ENCODE measurements around the gene RPL7L1. TPM values are rescaled to one million over a fixed set of nuclear protein-coding genes. Genes with fewer than 3 reads are reported as not detected.

The RPL7L1 gene
- total and polyA plus RNA-seq, 2 of the 4 experiments (the other 2 are of a cell fraction): 43.0 to 112 TPM

DNA sequence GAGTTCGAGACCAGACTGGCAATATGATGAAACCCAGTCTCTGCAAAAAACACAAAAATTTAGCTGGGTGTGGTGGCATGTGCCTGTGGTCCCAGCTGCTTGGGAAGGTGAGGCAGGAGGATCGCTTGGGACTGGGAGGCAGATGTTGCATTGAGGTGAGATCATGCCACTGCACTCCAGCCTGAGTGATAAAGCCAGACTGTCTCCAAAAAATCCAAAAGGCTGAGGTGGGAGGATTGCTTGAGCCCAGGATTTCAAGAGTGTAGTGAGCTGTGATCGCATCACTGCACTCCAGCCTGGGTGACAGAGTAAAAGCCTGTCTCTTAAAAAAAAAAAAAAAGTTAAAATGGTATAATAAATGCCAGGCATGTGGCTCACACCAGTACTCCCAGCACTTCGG lies 35.1 kb downstream of the RPL7L1 start:
- in situ Hi-C loops (cut with MboI; ENCODE audit: low sequenced_read_pairs): no loop called here
- H2AK9ac ChIP-seq (replicated peaks; ENCODE audit: low read depth, low read length, poor library complexity): no peak overlapping the region
- no TSS peak for BruUV-seq (replicated peaks)
- H2BK15ac ChIP-seq (ENCODE audit: low read depth, low read length): no peak overlapping the region
- H3K23ac ChIP-seq (ENCODE audit: low read depth, low read length): no peak overlapping the region
- TF ChIP-seq RFX5 (IDR thresholded peaks at IDR 0.05; ENCODE audit: low read depth, low read length) (no peak), CTCF (conservative IDR thresholded peaks at IDR 0.05; ENCODE audit: low read depth, low read length) (no peak), CHD1 (IDR thresholded peaks at IDR 0.05; ENCODE audit: low read depth, low read length) (no peak), RAD21 (IDR thresholded peaks at IDR 0.05; ENCODE audit: low read length) (no peak), MXI1 (IDR thresholded peaks at IDR 0.05; ENCODE audit: borderline replicate concordance, low read depth, low read length) (no peak), SMC3 (IDR thresholded peaks at IDR 0.05; ENCODE audit: low read depth, low read length) (no peak), POLR2A (IDR thresholded peaks at IDR 0.05; ENCODE audit: low read depth, low read length) (no peak), NFE2L2 (IDR thresholded peaks at IDR 0.05; ENCODE audit: low read depth, low read length) (no peak), MAZ (IDR thresholded peaks at IDR 0.05; ENCODE audit: borderline replicate concordance, low read depth, low read length) (no peak), FOS (IDR thresholded peaks at IDR 0.05; ENCODE audit: low read depth, low read length) (no peak), RCOR1 (IDR thresholded peaks at IDR 0.05; ENCODE audit: insufficient replicate concordance, low read length) (no peak)
- TF ChIP-seq, protein P1, sequence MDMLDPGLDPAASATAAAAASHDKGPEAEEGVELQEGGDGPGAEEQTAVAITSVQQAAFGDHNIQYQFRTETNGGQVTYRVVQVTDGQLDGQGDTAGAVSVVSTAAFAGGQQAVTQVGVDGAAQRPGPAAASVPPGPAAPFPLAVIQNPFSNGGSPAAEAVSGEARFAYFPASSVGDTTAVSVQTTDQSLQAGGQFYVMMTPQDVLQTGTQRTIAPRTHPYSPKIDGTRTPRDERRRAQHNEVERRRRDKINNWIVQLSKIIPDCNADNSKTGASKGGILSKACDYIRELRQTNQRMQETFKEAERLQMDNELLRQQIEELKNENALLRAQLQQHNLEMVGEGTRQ (IDR thresholded peaks at IDR 0.05; ENCODE audit: low read depth, low read length): no peak
- H2BK5ac ChIP-seq (ENCODE audit: low read depth, low read length, poor library complexity, severe bottlenecking): no peak overlapping the region
- H2AFZ ChIP-seq (replicated peaks; ENCODE audit: low read length, poor library complexity): no peak overlapping the region
- H2BK20ac ChIP-seq (ENCODE audit: low read depth, low read length): no peak overlapping the region
- H3K9me3 ChIP-seq (ENCODE audit: control insufficient read depth, insufficient read depth, low read length): no peaks in the 10 kb centered on the region
- no peak overlapping the region for H3K18ac ChIP-seq (ENCODE audit: low read depth, low read length)
- CTCF ChIA-PET: interaction anchor here (0.6 kb wide), 1 partner anchor 60 kb away, joined by 5 read pairs; no protein-coding TSS in a partner anchor
- no peak overlapping the region for H3K14ac ChIP-seq (replicated peaks; ENCODE audit: low read depth, low read length)
- no peaks in the 10 kb centered on the region for H3K79me1 ChIP-seq (ENCODE audit: low read depth in 1 of 2, low read length in 2 of 2)
- no peak overlapping the region for H2AK5ac ChIP-seq (ENCODE audit: low read depth, low read length)
- H3K9ac ChIP-seq (ENCODE audit: low read depth, low read length): no peak overlapping the region
- H4K20me1 ChIP-seq (ENCODE audit: insufficient read depth, low read length): no peaks in the 10 kb centered on the region
- H3K56ac ChIP-seq (ENCODE audit: extremely low read depth, insufficient read depth, low read length): no peak overlapping the region
- no peak overlapping the region for H3K4ac ChIP-seq (ENCODE audit: low read depth, low read length)
- H3K27ac ChIP-seq (ENCODE audit: insufficient read depth, low read length): no peak overlapping the region
- intact Hi-C loops (cut with micrococcal nuclease): no loop called here
- H3K36me3 ChIP-seq (ENCODE audit: control insufficient read depth, insufficient read depth, low read length): no peaks in the 10 kb centered on the region
- no peaks in the 10 kb centered on the region for H3K4me1 ChIP-seq (ENCODE audit: control insufficient read depth, insufficient read depth, low read length)
- no peak overlapping the region for H3K4me2 ChIP-seq (ENCODE audit: low read depth, low read length)
- H3K4me3 ChIP-seq (ENCODE audit: insufficient read depth, low read depth, low read length): no peak overlapping the region
- no peak overlapping the region for H4K5ac ChIP-seq (ENCODE audit: low read depth, low read length)
- ATAC-seq (ENCODE audit: low read depth): no peak; the same call in 1 of the 2 replicates
- POLR2A ChIA-PET (ENCODE audit: unreplicated experiment): no interaction called here
- H3K9me1 ChIP-seq (ENCODE audit: insufficient read depth, low read length): no peaks in the 10 kb centered on the region
- 80% methylated on average over 1 of the region's 4 CpGs; no CpG with 5 or more reads in 1 of the 2 experiments for WGBS, 2 experiments (ENCODE audit: extremely low coverage in 2 of 2, insufficient read length in 1 of 2)
- peaks cover 1% of the 10 kb centered on the region for H3K27me3 ChIP-seq (ENCODE audit: control insufficient read depth, insufficient read depth, low read length)
- H4K8ac ChIP-seq (ENCODE audit: low read depth in 2 of 2, low read length in 2 of 2): no peak overlapping the region
- H4K91ac ChIP-seq (ENCODE audit: insufficient read depth, low read depth, low read length): no peak overlapping the region
- dilution Hi-C loops (cut with HindIII; ENCODE audit: low sequenced_read_pairs, unreplicated experiment): no loop called here
- DNase-seq: no peak
- no peak overlapping the region for H2BK120ac ChIP-seq (ENCODE audit: low read depth, low read length)
